Cardiac fibroblast (primary cell): ENCODE measurements around the gene SLC35F3.
"Not testable (repeated sequence)": the region's sequence is repeated elsewhere in the genome, so short reads cannot be mapped to it uniquely, and the experiment has no call there.

Experiments
- DNase-seq, 2 donors: peaks; one replicate each; pipeline versions ENCODE4 v3.0.0 to v3.0.0-alpha.2; 2010; ENCODE audit warnings: low read depth in 2 of 2
- H3K4me3 ChIP-seq, 2 donors: replicated peaks in 1 of 2; 1 replicate in 1 of 2; 2 replicates in 1 of 2; pipeline ENCODE4 v1.5.1; 2011; ENCODE audit warnings: low read depth in 2 of 2, low read length in 2 of 2, mild to moderate bottlenecking in 2 of 2, moderate library complexity in 1 of 2
- TF ChIP-seq, protein P1 (sequence below): IDR thresholded peaks from one replicate; pipeline ENCODE4 v1.5.1; 2011; ENCODE audit warnings: low read depth, mild to moderate bottlenecking, low read length, inconsistent platforms

SLC35F3 gene

DNA sequence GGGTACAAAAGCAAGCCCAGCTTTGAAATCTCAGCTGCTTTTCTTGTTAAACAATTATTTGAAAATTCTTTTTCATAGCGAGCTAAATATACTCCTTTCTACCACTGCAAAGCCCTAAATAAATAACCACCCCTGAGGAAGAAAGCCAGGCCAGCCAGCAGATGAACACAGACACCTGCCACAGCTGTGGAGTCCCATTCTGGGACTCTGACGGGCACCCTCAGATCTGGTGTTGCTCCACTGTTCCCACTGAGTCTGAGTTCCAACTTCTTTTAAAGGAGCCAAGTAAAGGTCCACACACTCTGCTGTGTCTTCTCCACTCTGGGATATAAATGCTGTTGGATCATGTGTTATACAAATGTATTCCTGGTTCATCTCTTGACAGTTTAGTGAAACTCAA is 391.1 kb downstream of the SLC35F3 start:
- no peak overlapping the region for H3K4me3 ChIP-seq
- DNase-seq: no peak
- TF ChIP-seq, protein P1, sequence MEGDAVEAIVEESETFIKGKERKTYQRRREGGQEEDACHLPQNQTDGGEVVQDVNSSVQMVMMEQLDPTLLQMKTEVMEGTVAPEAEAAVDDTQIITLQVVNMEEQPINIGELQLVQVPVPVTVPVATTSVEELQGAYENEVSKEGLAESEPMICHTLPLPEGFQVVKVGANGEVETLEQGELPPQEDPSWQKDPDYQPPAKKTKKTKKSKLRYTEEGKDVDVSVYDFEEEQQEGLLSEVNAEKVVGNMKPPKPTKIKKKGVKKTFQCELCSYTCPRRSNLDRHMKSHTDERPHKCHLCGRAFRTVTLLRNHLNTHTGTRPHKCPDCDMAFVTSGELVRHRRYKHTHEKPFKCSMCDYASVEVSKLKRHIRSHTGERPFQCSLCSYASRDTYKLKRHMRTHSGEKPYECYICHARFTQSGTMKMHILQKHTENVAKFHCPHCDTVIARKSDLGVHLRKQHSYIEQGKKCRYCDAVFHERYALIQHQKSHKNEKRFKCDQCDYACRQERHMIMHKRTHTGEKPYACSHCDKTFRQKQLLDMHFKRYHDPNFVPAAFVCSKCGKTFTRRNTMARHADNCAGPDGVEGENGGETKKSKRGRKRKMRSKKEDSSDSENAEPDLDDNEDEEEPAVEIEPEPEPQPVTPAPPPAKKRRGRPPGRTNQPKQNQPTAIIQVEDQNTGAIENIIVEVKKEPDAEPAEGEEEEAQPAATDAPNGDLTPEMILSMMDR: no peak

DNA sequence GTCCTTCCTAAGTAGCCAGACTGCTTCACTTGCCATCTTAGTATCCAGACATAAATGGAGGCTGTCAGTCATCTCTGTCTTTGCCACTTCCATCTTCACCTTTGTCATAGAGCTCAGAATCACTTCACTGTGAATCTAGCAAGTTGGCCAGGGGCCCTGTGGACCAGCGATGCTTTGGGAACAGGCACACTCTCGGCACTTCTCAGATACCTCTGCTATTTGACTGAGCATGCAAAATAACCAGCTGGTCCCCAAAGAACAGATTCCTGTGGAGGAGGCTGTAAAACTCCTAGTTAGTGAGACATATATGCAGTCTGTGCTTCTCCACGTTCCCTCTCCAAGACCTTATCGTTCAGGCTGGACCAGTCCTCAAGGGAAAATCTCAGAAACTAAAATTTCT is 392.0 kb downstream of the SLC35F3 start:
- DNase-seq: no peak
- no peak overlapping the region for H3K4me3 ChIP-seq
- TF ChIP-seq, protein P1: no peak

DNA sequence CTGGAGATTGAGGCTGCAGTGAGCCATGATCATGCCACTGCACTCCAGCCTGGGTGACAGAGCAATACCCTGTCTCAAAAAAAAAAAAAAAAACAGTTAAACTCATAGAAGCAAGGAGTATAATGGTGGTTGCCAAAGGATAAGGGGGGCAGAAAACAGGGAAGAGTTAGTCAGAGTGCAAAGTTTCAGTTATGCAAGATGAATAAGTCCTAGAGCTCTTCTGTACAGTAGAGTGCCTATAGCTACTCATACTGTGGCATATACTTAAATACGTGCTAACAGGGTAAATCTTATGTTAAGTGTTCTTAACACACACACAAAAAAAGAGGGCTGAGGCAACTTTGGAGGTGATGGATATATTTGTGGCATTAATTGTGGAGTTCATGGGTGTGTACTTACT is 393.2 kb downstream of the SLC35F3 start:
- no peak overlapping the region for H3K4me3 ChIP-seq
- TF ChIP-seq, protein P1: no peak
- no peak for DNase-seq

DNA sequence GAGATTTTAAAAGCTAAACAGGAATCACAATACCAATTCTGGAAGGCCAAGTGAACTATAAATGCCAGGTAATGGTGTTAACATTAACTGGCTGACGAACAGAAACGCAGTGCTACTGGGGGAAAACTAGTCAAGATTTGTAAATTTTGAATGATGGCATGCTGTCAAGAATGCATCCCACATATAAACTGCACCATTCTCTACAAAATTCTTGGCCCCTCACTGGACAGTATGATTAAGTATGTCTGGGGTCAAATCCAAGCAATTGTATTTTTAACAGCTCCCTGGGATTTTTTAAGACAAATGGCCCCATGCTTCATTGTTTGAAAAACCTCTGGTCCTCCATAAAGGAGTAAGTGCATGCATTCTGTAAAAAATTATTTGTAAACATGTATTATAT is 395.6 kb downstream of the SLC35F3 start:
- DNase-seq: no peak
- no peak overlapping the region for H3K4me3 ChIP-seq
- TF ChIP-seq, protein P1: no peak

DNA sequence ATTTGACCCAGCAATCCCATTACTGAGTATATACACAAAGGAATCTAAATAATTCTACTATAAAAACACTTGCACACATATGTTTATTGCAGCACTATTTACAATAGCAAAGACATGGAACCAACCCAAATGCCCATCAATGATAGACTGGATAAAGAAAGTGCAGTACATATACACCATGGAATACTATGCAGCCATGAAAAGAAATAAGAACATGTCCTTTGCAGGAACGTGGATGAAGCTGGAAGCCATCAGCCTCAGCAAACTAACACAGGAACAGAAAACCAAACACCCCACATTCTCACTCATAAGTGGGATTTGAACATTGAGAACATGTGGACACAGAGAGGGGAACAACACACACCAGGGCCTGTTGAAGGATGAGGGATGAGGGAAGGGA is 397.2 kb downstream of the SLC35F3 start:
- H3K4me3 ChIP-seq, DNase-seq: not testable (repeated sequence)

DNA sequence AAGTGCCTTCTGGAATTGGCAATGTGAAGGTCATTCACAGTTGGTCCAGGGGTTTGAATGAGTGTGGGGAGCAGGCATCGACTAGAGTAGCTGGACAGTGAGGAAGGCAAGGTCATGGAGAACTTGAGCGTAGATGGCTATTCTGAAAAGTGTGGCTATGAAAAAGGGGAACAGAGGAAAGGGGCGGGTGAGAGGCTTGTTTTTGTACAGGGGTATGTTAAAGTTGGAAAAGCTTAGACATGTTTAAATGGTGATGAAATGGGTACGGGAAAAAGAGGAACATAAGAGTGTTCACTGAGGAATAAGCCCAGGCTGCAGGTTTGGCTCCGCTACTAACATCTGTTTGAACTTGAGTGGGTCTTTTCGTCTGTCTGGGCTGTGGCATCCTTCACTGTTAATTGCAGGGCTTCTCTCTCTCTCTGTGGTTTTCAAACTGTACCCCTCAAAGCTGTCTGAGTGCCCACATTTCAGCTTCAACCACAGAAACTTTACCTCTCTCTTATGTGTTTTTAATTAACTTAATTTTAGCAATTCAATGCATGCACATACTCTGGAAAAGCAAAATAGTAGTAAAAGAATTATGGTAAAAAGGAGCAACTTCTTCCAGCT is 398.0 kb downstream of the SLC35F3 start:
- no peak for DNase-seq
- no peak overlapping the region for H3K4me3 ChIP-seq
- TF ChIP-seq, protein P1: no peak

DNA sequence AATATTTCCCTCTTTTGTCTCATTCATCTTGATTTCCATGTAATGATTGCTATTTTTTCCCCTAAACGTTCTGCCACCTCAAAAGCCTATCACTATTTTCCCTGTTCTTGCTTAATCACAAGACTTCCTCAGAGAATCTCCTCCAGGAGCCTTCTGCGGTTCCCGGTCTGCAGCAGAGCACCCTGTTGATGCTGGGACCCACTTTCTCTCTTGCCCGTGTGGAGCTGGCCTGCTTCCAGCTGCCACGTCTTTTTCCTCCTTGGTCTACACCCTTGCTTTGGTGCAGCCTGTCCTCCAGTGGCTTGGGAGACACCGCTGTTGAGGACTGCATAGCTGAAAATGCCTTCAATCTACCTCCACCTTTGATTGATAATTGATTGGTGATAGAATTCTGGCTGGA is 398.8 kb downstream of the SLC35F3 start:
- no peak overlapping the region for H3K4me3 ChIP-seq
- no peak for DNase-seq
- TF ChIP-seq, protein P1: no peak
